ENCODE results near the gene FOXF2. TPM values are rescaled to one million over a fixed set of nuclear protein-coding genes. Genes with fewer than 3 reads are reported as not detected.

The FOXF2 gene
- total and polyA plus RNA-seq, 2 donors (not counting 3 experiments of a cell fraction or from before 2014, with no cell fraction given), result not detected

DNA sequence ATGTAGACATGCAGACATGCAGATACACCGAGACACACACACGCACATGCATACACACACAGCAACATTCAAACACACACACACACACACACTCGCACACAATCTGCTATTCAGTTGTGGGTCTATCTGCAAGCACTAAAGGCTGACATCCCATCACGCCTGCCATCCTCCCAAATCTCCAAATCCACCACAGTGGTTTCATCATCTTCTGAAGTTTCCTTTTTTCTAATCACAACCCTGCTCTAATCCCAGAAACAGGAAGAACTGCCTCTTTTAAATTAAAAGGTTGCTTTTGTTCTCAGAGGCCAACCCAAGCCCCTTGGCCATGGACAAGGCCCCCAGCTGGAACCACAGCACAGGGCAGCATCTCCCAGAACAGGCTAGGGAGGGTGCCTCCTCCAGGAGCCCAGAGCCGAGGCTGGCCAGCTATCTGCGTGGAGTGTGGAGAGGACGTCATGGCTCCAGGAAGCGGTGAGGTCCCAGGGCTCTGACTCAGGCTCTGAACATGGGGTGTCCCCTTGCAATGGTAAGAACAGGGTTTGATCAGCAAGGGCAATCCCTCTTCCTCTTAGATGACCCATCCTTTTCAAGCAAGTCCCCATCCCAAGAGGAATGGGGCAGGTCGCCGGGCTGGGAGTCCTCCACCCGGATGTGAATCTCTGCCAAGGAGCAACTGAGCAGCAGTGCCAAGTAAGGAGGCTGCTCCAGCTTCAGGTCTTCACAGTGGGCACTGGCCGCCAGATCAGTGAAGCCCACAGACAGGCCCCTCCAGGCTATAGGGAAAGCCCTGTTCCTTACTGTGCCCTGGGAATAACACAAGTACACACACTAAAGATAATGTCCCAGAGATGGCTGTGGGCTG, 14.7 kb downstream of the FOXF2 start:
- Histone ChIP-seq H3K79me2 (ENCODE audit: control insufficient read depth, insufficient read depth, low read length) (no peaks in the 10 kb centered on the region), H2AFZ (ENCODE audit: low read depth, low read length) (no peak overlapping the region), H3K4me1 (ENCODE audit: control insufficient read depth, extremely low read depth, insufficient read depth, low read length) (no peaks in the 10 kb centered on the region), H3K9me3 (replicated peaks; ENCODE audit: control insufficient read depth, insufficient read depth, low read length) (no peaks in the 10 kb centered on the region), H4K20me1 (replicated peaks; ENCODE audit: control insufficient read depth, extremely low read depth, insufficient read depth, low read length) (no peaks in the 10 kb centered on the region), H3K9ac (replicated peaks; ENCODE audit: extremely low read depth, insufficient read depth, low read length) (no peak overlapping the region), H3K27me3 (ENCODE audit: control insufficient read depth in 2 of 2, insufficient read depth in 2 of 2, low read length in 2 of 2) (no peaks in the 10 kb centered on the region), H3K4me3 (replicated peaks in 1 of 3; ENCODE audit: insufficient read depth in 1 of 3, low read depth in 1 of 3, low read length in 3 of 3) (no peak overlapping the region), H3K36me3 (ENCODE audit: control insufficient read depth in 2 of 2, extremely low read depth in 1 of 2, insufficient read depth in 2 of 2, low read length in 2 of 2) (no peaks in the 10 kb centered on the region), H3K27ac (ENCODE audit: insufficient read depth, low read depth, low read length) (no peak overlapping the region), H3K9me1 (replicated peaks; ENCODE audit: control insufficient read depth, extremely low read depth, insufficient read depth, low read length) (no peaks in the 10 kb centered on the region), H3K4me2 (ENCODE audit: insufficient read depth, low read length) (no peak overlapping the region)
- TF ChIP-seq EZH2 (IDR thresholded peaks at IDR 0.05; ENCODE audit: borderline replicate concordance, low read depth, low read length, severe bottlenecking), result no peak
- TF ChIP-seq POLR2A (IDR thresholded peaks at IDR 0.05; ENCODE audit: low read depth, low read length), result no peak
- TF ChIP-seq, protein P1, sequence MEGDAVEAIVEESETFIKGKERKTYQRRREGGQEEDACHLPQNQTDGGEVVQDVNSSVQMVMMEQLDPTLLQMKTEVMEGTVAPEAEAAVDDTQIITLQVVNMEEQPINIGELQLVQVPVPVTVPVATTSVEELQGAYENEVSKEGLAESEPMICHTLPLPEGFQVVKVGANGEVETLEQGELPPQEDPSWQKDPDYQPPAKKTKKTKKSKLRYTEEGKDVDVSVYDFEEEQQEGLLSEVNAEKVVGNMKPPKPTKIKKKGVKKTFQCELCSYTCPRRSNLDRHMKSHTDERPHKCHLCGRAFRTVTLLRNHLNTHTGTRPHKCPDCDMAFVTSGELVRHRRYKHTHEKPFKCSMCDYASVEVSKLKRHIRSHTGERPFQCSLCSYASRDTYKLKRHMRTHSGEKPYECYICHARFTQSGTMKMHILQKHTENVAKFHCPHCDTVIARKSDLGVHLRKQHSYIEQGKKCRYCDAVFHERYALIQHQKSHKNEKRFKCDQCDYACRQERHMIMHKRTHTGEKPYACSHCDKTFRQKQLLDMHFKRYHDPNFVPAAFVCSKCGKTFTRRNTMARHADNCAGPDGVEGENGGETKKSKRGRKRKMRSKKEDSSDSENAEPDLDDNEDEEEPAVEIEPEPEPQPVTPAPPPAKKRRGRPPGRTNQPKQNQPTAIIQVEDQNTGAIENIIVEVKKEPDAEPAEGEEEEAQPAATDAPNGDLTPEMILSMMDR (IDR thresholded peaks at IDR 0.05; ENCODE audit: extremely low read depth in 1 of 2, insufficient read depth in 1 of 2, low read depth in 1 of 2, low read length in 2 of 2), result no peak
- TF ChIP-seq POLR2AphosphoS5 (IDR thresholded peaks at IDR 0.05; ENCODE audit: insufficient read depth, low read depth, low read length), result no peak
- no peak for TF ChIP-seq GATA2 (IDR thresholded peaks at IDR 0.05; ENCODE audit: insufficient read depth, insufficient read length, low read depth, low read length)
- no peak for TF ChIP-seq MYC (IDR thresholded peaks at IDR 0.05; ENCODE audit: low read depth, low read length)
- no peak for TF ChIP-seq JUN (IDR thresholded peaks at IDR 0.05; ENCODE audit: borderline replicate concordance, insufficient read depth, insufficient read length, low read depth)
- TF ChIP-seq FOS (IDR thresholded peaks at IDR 0.05; ENCODE audit: borderline replicate concordance, insufficient read depth, low read length), result no peak
- TF ChIP-seq, protein P2, sequence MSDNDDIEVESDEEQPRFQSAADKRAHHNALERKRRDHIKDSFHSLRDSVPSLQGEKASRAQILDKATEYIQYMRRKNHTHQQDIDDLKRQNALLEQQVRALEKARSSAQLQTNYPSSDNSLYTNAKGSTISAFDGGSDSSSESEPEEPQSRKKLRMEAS (IDR thresholded peaks at IDR 0.05; ENCODE audit: insufficient read depth, insufficient read length), result no peak
- DNase-seq (ENCODE audit: low read depth, low spot score) (no peak), FAIRE-seq (no peak)
- no TSS peak for BruUV-seq (replicated peaks)
- POLR2A ChIA-PET, result no interaction called here
- dilution Hi-C loops (cut with MboI; ENCODE audit: extremely low pct_ligation_motif_present, low sequenced_read_pairs), result no loop called here
- intact Hi-C loops (cut with micrococcal nuclease), result no loop called here
- CTCF ChIA-PET, result interaction anchor here (1.2 kb wide), 1 partner anchor 23 kb away, joined by 3 read pairs; no protein-coding TSS in a partner anchor
